Heart right ventricle (tissue), 16 donors: Measurements from ENCODE around the gene RAD51B. TPM values are rescaled to one million over a fixed set of nuclear protein-coding genes. Genes with fewer than 3 reads are reported as not detected.

Source experiments
- ATAC-seq, 8 donors: fragments of 200-7000 bp; cut with Tn5 transposase; one replicate each; pipeline ENCODE4 v1.9.1; 2020; ENCODE audit warnings: mild to moderate bottlenecking in 8 of 8, moderate library complexity in 8 of 8, moderate number of reproducible peaks in 1 of 8
- DNase-seq, 2 donors: peaks; one replicate each; pipeline ENCODE4 v3.0.0-alpha.2; 2020
- H3K27ac ChIP-seq, 10 donors: fragments of 200-600 bp; sonication (generic) in 2 of 10; one replicate each; pipeline versions ENCODE4 v1.5.0 to v1.8.0; 2020 to 2022; ENCODE audit warnings: mild to moderate bottlenecking in 3 of 10
- H3K27me3 ChIP-seq, 7 donors: fragments of 200-600 bp; one replicate each; pipeline ENCODE4 v1.8.0; 2021 to 2022; ENCODE audit warnings: mild to moderate bottlenecking in 2 of 7
- H3K36me3 ChIP-seq, 9 donors: fragments of 200-600 bp; sonication (generic) in 1 of 9; one replicate each; pipeline versions ENCODE4 v1.5.0 to v1.8.0; 2020 to 2022; ENCODE audit warnings: mild to moderate bottlenecking in 2 of 9
- H3K4me1 ChIP-seq, 9 donors: fragments of 200-600 bp; sonication (generic) in 1 of 9; one replicate each; pipeline versions ENCODE4 v1.5.0 to v1.8.0; 2020 to 2022; ENCODE audit warnings: mild to moderate bottlenecking in 4 of 9
- H3K4me3 ChIP-seq, 10 donors: fragments of 200-600 bp; sonication (generic) in 2 of 10; one replicate each; pipeline versions ENCODE4 v1.5.0 to v1.8.0; 2020 to 2022; ENCODE audit warnings: mild to moderate bottlenecking in 7 of 10, moderate library complexity in 2 of 10
- H3K9me3 ChIP-seq, 11 donors: fragments of 200-600 bp in 10 of 11; sonication (generic) in 2 of 11; one replicate each; pipeline versions ENCODE4 v1.5.0 to v1.8.0; 2013 to 2022; ENCODE audit warnings: mild to moderate bottlenecking in 2 of 11, control low read depth in 1 of 11, moderate library complexity in 1 of 11
- WGBS, 2 donors: extraction: QIAGEN DNeasy Blood & Tissue Kit; methylation state at CpG; one replicate each; pipeline ENCODE4 v1.1.7; 2013; ENCODE audit warnings: inconsistent platforms in 1 of 2; 5-methylcytosine and 5-hydroxymethylcytosine counted together
- intact Hi-C, 10 donors: fragments of 100-400 bp; cut with DNase I; formaldehyde crosslinking; loops; one replicate each; pipeline versions ENCODE4 v1.11.1 to v1.14.2; 2022
- polyA plus RNA-seq, 2 donors: library from polyadenylated mRNA; stranded (reverse); fragments of 200-250 nt; gene quantifications; one replicate each; pipeline ENCODE4 v1.2.3, GENCODE V29; 2013
- total RNA-seq, 10 donors: library from RNA; stranded (reverse); fragmentation: NEBNext Ultra II Directional in 3 of 10; extraction: Animal tissue kit (Norgen Biotek cat#: 25700) in 3 of 10; gene quantifications; one replicate each; pipeline versions ENCODE4 v1.2.1 to v1.2.4, GENCODE V29; 2021 to 2023
- TF ChIP-seq, protein P1 (sequence below), 9 donors: fragments of 200-600 bp; sonication (generic) in 2 of 9; IDR thresholded peaks; one replicate each; pipeline versions ENCODE4 v1.5.0 to v1.8.0; 2021 to 2022; ENCODE audit warnings: antibody characterized with exemption in 9 of 9, mild to moderate bottlenecking in 5 of 9, moderate library complexity in 1 of 9
- donor health status: Arrhythmogenic right ventricular cardiomyopathy.
- donor health status: ischemic (EF 13 %, LVEDD 7.1; RV severe dilation, severe dysfunction).
- donor health status: healthy with polysubstance abuse.
- donor health status: DM: no; HTN: yes; CAD: no.
- donor health status: DM: no; HTN: no; CAD: no.
- donor health status: ischemic (EF 25% LVEDD 6.9; RV normal size, moderate dysfunction).
- donor health status: ischemic (EF 25% LVEDD 5.7; RV mildly dilated, moderate dysfunction).
- donor health status: healthy.
- donor health status: DM: yes; HTN: yes; CAD: no.
- donor health status: Ischemic cardiomyopathy.
- donor health status: ischemic (EF 35%, LVEDD 5.7; RV mildly dilated, moderate dysfunction).
- donor health status: nonischemic (EF 11% LVEDD 7.7; RV severe dilation, severe dysfunction).
- donor health status: DM: yes; HTN: yes; CAD: no.
- donor health status: PGD.
- donor health status: ischemic (EF 29% LVEDD 5.4; RV normal size, mild dysfunction).
- donor health status: nonischemic (EF 23%, LVEDD 6.1; RV moderate dilation, normal function).

Gene RAD51B
- total and polyA plus RNA-seq, 12 donors: 0.88 to 8.6 (median 3.5) TPM

DNA sequence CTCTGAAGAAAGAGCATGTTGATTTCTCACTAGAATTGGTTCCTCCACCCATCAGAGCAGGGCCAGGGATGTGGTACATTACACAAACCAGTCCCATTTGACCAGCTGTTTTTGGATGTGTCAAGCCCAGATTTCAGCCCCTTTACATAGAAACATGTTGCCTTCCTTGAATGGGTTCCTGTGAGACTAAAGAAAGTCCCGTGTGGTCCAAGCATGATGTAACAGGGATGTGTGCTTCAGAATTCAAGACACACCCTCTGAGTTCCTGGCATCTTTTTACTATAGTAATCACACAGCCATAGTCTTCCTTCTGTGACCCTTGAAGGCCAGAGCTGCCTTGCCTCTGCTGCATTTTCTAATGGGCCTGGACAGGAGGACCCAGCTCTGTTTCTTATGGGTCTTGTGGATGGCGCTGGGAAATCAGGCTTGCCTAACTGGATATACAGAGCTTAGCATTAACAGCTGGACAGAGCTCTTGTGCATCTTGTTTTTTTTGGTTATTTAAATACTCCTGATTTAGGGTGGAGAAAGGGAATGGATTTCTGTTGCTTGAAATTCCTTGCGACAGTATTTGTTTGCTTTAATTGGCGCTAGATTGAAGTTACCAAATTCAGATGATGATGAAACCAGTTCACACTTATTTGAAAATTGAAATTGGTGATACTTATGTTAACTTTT lies 632.3 kb downstream of the RAD51B start:
- intact Hi-C loops: loop anchor here in 3 of 10 donors (10.0 kb wide), 1 partner anchor 57 kb away; no protein-coding TSS in a partner anchor
- WGBS, 2 donors: 70 to 77% methylated on average over 4 of the region's 4 CpGs
- peaks cover 0 to 25% (median 10%) of the 10 kb centered on the region in 9 donors for H3K4me1 ChIP-seq
- no peak overlapping the region for H3K4me3 ChIP-seq
- no peaks in the 10 kb centered on the region for H3K36me3 ChIP-seq
- peaks cover 0 to 22% (median 8%) of the 10 kb centered on the region in 11 donors for H3K9me3 ChIP-seq
- H3K27ac ChIP-seq: peak overlapping the region in 8 of 10 donors; percentile 38 to 64 (median 46)
- H3K27me3 ChIP-seq: no peaks in the 10 kb centered on the region
- peak in 1 of 2 donors; percentile 54 for DNase-seq
- peak; percentile 70 to 96 (median 87) for ATAC-seq
- TF ChIP-seq, protein P1, sequence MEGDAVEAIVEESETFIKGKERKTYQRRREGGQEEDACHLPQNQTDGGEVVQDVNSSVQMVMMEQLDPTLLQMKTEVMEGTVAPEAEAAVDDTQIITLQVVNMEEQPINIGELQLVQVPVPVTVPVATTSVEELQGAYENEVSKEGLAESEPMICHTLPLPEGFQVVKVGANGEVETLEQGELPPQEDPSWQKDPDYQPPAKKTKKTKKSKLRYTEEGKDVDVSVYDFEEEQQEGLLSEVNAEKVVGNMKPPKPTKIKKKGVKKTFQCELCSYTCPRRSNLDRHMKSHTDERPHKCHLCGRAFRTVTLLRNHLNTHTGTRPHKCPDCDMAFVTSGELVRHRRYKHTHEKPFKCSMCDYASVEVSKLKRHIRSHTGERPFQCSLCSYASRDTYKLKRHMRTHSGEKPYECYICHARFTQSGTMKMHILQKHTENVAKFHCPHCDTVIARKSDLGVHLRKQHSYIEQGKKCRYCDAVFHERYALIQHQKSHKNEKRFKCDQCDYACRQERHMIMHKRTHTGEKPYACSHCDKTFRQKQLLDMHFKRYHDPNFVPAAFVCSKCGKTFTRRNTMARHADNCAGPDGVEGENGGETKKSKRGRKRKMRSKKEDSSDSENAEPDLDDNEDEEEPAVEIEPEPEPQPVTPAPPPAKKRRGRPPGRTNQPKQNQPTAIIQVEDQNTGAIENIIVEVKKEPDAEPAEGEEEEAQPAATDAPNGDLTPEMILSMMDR (IDR thresholded peaks at IDR 0.05): no peak

- Histone ChIP-seq H3K36me3 (no peaks in the 10 kb centered on the region), H3K4me1 (peaks cover 5 to 31% (median 26%) of the 10 kb centered on the region in 9 donors), H3K27me3 (no peaks in the 10 kb centered on the region), H3K27ac (peak overlapping the region in 3 of 10 donors; percentile 35 to 68 (median 51)), H3K9me3 (peaks cover 0 to 22% (median 8%) of the 10 kb centered on the region in 11 donors), H3K4me3 (no peak overlapping the region)
- ATAC-seq: no peak
- DNase-seq: no peak
- 0 to 64% methylated on average over 1 of the region's 1 CpG for WGBS, 2 donors
- TF ChIP-seq, protein P1 (IDR thresholded peaks at IDR 0.05): no peak
- intact Hi-C loops: loop anchor here in 3 of 10 donors (10.0 kb wide), 1 partner anchor 63 kb away; no protein-coding TSS in a partner anchor
These were observed 638.7 kb downstream of the RAD51B start for GRCh38 chr14:68458253-68458652.

GRCh38 chr14:68458840-68459469 lies 639.4 kb downstream of the RAD51B start:
- Histone ChIP-seq H3K36me3 (no peaks in the 10 kb centered on the region), H3K27ac (peak overlapping the region in 8 of 10 donors; percentile 16 to 76 (median 43)), H3K4me1 (peaks cover 5 to 31% (median 26%) of the 10 kb centered on the region in 9 donors), H3K4me3 (no peak overlapping the region), H3K27me3 (no peaks in the 10 kb centered on the region), H3K9me3 (peaks cover 0 to 22% (median 8%) of the 10 kb centered on the region in 11 donors)
- 54 to 67% methylated on average over 5 of the region's 5 CpGs for WGBS, 2 donors
- intact Hi-C loops: loop anchor here in 3 of 10 donors (10.0 kb wide), 1 partner anchor 64 kb away; no protein-coding TSS in a partner anchor
- peak in 1 of 2 donors; percentile 57 for DNase-seq
- TF ChIP-seq, protein P1 (IDR thresholded peaks at IDR 0.05): no peak
- ATAC-seq: peak; percentile 40 to 80 (median 72)

- H3K27me3 ChIP-seq: no peaks in the 10 kb centered on the region
- TF ChIP-seq, protein P1 (IDR thresholded peaks at IDR 0.05): no peak
- H3K9me3 ChIP-seq: peaks cover 0 to 16% (median 8%) of the 10 kb centered on the region in 11 donors
- no peaks in the 10 kb centered on the region for H3K36me3 ChIP-seq
- H3K4me3 ChIP-seq: no peak overlapping the region
- ATAC-seq (peak in 5 of 8 donors; percentile 24 to 38 (median 34)), DNase-seq (no peak)
- 56 to 67% methylated on average over 5 of the region's 5 CpGs for WGBS, 2 donors
- intact Hi-C loops: loop anchor here in 3 of 10 donors (10.0 kb wide), 1 partner anchor 65 kb away; no protein-coding TSS in a partner anchor
- H3K4me1 ChIP-seq: peaks cover 5 to 36% (median 26%) of the 10 kb centered on the region in 9 donors
- H3K27ac ChIP-seq: peak overlapping the region in 8 of 10 donors; percentile 11 to 76 (median 46)
These were observed 640.0 kb downstream of the RAD51B start for GRCh38 chr14:68459480-68460136.
